Measurements from ENCODE around the gene MTRFR.
A peak's percentile ranks its signal among the peaks of the same experiment; 100 is the strongest.

MTRFR gene

DNA sequence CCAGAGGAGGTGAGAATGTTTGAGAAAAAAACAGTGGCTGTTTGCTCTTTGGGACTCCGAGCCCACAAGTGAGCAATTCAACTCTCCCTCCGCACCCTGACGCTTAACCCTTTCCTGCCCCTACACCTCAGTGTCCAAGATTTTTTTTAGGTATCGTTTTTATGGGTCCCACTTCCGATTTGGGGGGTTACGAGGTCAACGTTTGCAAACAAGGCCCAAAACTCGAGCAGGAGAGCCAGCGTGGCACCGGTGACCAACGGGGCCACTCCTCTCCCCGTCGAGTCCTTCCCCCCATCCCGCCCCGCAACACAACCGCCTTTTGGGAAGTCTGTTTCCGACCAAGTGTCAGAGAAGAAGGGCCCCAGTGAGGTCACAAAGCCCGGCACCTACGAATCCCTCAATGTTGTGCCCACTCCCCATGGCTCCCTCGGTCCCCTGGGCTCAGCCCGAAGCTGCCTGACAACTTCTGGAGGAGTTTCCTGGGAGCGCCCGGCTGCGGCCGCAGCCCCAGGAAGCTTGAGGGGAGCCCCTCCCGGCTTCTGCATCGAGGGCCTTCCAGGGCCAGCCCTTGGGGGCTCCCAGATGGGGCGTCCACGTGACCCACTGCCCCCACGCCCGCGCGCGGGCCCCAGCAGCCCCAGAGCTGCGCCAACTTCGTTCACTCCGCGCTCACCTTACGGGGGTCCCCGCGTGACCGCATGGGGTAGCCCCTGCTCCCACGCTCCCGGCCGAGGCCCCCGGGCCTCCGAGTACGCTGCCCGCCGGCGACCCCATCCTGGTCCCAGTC lies 37.2 kb downstream of the MTRFR start:
- DNase-seq (ENCODE audit: low read depth) = peak; percentile 34

DNA sequence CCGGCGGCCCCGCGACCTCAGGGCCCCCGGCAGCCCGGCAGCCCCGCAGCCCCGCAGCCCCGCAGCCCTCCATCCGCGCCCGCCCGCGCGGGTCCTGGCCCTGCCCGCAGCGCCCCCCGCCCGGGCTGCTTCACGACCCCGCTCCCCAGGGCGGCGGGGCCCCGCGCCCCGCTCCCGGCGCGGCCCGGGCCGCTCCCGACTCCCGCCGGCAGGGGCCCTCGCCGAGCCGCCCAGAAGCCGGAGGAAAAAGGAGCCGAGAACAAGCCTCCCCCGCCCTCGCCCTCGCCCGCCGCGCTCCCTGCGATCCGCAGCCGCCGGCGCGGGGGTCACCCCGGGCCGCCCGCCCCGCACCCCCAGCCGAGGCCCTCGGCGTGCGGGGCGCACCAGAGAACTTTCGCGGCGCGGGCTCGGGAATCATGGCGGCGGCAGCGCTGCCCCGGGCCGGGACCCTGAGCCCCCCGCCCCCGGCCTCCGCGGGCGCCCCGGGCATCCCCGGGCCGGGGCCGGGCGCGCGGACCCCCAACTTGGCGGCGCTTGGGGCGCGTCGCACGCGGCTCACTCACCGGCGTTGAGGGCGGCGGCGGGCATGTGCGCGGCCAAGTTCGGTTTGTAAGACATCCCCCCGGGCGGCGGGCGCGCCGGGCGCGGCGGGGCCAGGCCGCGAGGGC lies 37.9 kb downstream of the MTRFR start:
- DNase-seq (ENCODE audit: low read depth) = peak; percentile 58

DNA sequence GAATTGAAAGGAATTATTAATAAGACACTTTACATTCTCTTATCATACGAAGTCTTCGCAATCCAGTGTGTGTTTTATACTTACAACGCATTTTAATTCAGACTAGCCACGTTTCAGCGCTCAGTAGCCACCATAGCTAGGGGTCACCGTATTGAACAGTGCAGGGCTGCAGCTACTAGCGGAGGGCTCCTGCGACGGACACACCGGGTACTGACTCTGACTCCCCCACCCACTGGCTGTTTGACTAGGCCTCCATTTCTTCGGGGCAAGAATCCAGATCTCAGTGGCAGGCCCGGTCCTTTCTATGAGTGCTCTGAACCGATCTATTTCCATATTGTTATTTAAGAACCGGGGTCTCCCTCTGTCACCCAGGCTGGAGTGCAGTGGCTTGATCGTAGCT lies 39.9 kb downstream of the MTRFR start:
- no peak for DNase-seq (ENCODE audit: low read depth)

DNA sequence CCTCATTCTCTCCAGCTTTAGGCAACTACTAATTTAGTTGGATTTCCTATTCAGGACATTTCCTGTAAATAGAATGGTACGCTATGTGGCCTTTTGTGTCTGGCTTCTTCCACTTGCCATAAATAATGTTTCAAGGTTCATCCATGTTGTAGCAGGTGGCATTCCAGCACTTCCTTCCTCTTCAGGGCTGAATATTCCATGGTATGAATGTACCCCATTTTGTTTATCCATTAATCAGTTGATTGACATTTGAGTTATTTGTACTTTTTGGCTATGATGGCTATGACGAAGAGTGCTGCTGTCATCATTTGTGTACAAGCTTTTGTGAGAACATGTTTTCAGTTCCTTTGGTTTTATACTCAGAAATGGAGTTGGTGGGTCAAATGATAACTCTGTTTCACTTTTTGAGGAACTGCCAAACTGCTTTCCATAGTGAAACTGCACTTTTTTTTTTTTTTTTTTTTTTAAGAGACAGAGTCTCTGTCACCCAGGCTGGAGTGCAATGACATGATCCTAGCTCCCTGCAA lies 44.9 kb downstream of the MTRFR start:
- DNase-seq (ENCODE audit: low read depth) = peak; percentile 29

DNA sequence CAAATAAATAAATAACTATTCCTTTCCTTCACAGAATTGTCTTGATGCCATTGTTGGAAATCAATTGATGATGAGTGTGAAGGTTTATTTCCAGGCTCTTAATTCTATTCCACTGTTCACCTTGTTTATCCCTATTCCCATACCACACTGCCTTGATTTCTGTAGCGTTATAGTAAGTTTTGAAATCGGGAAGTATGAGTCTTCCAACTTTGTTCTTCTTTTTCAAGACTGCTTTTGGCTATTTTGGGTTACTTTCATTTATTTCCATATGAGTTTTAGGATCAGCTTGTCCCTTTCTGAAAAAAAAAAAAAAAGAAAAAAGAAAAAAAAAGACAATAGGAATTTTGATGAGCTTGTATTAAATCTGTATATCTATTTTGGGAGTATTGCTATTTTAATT lies 47.7 kb downstream of the MTRFR start:
- no peak for DNase-seq (ENCODE audit: low read depth)

DNA sequence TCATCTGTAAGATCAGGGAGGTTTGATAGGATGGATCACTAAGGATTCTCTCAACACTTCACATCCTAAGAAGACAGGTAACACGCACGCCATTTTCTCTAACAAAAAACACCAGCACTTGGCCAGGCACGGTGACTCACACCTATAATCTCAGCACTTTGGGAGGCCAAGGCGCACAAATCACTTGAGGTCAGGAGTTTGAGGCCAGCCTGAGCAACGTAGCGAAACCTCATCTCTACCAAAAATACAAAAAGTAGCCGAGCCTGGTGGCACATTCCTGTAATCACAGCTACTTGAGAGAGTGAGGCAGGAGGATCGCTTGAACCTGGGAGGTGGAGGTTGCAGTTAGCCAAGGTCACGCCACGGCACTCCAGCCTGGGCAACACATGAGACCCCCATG lies 48.9 kb downstream of the MTRFR start:
- DNase-seq (ENCODE audit: low read depth) = no peak

DNA sequence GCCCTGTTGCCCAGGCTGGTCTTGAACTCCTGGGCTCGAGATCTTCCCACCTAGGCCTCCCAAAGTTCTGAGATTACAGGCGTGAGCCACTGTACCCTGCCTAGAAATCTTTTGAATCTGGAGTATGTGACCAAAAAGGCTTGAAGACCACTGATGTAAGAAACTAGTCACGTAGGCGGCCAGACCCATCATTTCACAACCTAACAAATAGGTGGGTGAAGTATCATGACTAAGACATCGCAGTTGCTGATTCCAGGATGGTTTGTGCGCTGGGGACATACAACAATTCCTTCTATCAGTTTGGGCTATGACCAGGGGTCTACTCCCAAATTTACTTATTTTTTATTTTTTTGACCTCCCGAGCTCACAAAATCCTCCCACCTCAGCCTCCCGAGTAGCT lies 50.2 kb downstream of the MTRFR start:
- no peak for DNase-seq (ENCODE audit: low read depth)

DNA sequence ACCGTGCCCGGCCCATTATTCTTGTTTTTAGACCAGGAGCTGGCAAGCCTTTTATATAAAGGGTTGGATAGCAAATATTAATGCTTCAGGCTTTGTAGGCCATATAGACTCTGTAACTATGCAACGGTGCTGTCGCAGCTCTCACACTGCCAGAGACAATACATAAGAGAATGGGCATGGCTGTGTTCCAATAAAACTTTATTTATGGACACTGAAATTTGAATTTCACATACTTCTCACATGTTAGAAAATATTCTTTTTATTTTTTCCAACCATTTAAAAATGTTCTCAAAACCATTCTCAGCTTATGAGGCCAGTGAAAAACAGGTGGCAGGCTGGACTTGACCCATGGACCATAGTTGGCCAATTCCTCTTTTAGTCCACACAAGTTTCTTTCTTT lies 51.4 kb downstream of the MTRFR start:
- DNase-seq (ENCODE audit: low read depth) = no peak

DNA sequence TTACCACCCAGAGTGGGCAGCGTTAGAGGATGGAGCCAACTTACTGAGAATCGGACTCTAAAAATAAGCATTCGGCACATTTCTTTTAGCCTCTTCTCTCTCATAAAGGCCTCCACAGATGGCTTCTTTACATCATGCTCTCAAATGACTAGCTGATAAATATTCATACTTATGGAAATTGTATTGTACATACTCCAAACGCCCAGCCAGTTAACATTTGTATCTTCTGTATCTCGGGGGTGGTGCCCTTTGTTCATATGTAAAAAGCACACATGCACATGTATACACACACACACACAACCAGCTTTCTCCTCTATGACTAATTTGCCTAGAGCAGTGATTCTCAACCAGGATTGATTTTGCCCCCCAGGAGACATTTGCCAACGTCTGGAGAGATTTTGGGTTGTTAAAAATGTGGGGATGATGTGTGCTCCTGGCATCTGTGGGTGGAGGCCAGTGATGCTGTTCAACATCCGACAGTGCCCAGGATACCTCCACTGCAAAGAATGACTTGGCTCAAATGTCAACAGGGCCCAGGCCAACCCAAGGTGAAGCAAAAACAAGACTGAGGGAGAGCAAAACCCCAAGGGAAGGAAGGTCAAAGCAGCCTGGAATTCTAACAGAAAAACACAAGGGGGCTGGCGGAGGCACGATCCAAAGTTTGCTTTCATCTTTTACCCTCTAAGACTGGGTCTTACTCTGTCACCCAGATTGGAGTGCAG lies 53.6 kb downstream of the MTRFR start:
- no peak for DNase-seq (ENCODE audit: low read depth)

DNA sequence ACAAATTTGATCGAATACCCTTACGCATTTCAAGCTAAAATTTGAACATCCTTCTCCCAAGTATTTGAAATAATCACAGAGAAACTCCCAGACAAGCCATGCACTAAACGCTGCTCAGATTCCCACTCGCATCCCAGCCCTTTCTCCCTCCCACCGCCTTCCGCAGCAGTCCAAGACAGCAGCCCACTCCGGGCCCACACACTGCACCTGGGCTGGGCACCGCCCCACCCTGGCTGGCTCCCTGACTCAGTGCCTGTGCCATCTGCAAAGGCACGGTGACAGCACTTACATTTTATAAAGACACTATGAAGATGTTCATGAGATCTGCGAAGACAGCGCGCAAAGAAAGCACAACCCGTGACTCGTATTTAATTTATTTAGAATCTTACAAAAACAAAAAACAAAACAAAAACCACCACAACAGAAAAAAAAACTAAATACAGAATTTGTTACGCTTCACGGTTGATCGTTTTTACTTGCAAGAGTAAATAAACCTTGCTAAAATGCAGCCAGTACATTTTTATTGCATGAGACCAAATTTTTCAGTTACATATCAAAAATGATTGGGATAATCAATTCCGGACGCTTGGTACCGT lies 55.6 kb downstream of the MTRFR start:
- DNase-seq (ENCODE audit: low read depth) = no peak

DNA sequence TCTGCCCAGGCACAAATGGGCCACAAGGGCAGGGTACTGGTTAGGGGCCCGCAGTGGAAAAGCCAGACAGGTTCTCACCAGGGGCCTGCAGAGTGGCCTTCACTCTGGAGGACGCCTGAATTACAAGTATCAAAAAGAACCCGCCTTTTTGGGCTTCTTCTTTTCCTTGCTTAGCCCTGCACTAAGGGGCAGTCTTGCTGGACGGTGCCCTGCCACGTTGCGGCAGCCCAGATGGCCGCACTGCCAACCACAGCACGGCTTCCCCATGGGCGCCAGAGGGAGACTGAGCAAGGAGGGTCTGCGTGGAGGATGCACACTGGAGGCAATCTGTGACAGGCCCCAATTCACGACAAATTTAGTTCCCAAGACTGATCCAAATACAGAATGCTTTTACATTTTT lies 56.7 kb downstream of the MTRFR start:
- no peak for DNase-seq (ENCODE audit: low read depth)

DNA sequence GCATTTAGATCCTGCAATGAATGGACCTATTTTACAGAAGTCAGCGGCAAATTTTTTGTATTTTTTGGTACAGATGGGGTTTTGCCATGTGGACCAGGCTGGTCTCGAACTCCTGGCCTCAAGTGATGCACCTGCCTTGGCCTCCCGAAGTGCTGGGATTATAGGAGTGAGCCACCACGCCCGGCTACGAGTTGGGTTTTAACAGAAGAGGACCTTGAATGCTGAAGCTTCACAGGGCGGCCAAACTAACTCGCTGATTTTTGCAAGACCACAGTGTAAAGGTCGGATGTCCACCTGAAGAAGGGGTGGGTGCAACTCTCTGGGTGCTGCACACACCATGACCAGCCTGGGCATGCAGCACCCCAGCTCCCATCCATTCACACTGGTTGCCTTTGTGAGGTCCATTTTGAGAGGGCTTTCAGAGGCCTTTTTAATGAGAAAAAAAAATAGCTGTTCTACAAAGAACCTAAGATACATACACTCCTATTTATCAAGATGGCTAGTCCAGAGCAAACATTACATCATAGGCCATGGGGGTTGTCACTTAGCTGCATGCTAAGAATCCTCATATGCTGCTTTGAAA lies 60.0 kb downstream of the MTRFR start:
- no peak for DNase-seq (ENCODE audit: low read depth)

DNA sequence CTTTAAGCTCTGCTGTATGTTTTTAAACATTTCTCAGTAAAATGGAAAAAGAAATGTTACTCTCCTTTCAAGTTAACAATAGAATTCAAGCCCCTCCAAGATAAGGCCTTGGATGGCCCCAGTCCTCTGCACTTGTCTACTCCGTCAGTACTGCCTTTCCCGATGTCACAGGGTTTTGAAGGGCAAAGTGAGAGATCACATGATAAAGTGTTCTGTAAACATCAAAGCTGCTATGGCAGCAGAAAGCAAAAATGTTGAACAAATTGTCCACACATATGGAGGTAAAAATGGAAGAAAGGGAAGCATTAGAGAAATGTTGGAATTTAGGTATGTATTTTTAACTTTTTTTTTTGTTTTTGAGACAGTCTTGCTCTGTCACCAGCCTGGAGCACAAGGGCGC lies 71.9 kb downstream of the MTRFR start:
- no peak for DNase-seq (ENCODE audit: low read depth)

DNA sequence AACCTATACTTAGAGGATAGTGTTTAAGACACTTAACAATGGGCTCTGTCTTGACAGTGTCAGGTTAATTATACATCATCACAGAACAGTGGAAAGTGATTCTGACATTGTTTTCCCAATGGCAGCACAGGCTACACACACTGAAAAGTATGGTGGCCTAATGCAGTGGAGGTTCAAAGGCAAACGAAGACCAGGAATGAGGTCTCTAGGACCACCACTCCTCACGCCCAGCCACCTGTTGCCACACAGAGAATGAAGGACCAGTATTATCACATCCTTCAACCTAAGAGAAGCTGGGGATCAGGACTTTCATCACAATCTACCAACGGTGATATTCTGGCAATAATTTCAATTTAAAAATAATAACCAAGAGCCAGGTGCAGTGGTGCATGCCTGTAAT lies 73.0 kb downstream of the MTRFR start:
- DNase-seq (ENCODE audit: low read depth) = no peak
